Bone marrow (tissue), 2 donors: ENCODE results near the gene FOXP2.
"Not testable (repeated sequence)": the region's sequence is repeated elsewhere in the genome, so short reads cannot be mapped to it uniquely, and the experiment has no call there.

Source experiments
- DNase-seq, 2 donors: peaks; one replicate each; lab custom pipeline; 2025; lab: John Stamatoyannopoulos, UW

The FOXP2 gene

GRCh38 chr7:114414156-114415063, at the start of gene FOXP2:
FOXP2 (plus strand) TSS chr7:114414815; CDS start chr7:114426512, 11,697 bp downstream.
- no peak for DNase-seq

- DNase-seq = no peak
These were observed 48.8 kb upstream of the FOXP2 start for GRCh38 chr7:114365791-114366190.

DNA sequence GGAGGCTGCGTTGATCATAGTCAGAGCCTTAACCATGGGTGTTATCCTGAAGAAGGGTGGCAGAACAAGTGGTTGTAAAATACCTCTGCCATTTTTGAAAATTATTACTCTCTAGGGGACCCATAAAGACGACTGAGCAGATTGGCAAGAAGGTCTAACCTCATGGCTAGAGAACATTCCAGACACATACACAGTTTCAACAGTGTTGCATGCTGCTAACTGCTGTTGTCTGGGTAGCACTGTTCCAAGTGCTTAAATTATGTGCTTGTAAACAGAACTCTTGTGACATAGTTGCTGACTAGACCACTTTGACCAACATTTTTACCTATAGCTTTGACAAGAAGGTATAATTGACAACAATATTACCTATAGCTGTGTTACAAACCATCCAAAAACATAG, 46.1 kb upstream of the FOXP2 start:
- no peak for DNase-seq

- no peak for DNase-seq
These were observed 45.3 kb upstream of the FOXP2 start for GRCh38 chr7:114369294-114369693.

DNA sequence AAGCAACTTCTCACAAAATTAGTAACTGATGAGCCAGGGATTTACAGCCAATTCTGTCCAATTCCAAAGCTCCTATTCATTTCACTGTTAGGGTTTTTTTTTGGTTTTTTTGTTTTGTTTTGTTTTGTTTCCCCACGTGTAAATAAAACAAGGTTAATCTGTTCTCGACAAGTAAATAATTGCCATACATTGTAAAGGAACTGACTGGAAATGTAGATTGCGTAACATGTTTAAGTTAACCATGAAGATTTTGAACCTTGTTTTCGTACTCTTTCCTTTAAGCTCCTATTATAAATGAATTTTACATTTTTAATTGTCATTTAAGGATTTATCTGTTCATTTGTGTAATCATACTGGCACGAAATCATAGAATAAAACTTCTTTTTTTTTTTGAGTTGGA, 42.0 kb upstream of the FOXP2 start:
- no peak for DNase-seq

DNA sequence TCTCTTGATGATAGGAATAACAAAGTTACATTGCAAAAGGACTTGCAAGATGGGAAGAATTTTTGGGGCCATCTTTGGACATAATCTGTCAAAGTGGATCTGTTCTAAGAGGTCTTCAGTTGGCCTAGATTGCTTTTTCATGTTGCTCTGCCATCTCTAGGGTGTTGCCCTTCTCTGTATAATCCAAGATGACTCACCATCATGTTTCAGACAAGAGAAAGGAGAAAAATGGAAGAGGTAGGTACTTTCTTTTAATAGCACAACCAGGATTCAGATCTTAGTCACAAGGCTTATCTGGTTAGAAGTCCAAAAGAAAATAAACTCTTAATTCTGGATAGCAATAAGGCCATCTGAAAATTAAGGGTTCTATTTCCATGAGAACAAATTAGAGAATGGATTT, 38.7 kb upstream of the FOXP2 start:
- DNase-seq = no peak

- DNase-seq = not testable (repeated sequence)
These were observed 30.7 kb upstream of the FOXP2 start for GRCh38 chr7:114383946-114384345.

DNA sequence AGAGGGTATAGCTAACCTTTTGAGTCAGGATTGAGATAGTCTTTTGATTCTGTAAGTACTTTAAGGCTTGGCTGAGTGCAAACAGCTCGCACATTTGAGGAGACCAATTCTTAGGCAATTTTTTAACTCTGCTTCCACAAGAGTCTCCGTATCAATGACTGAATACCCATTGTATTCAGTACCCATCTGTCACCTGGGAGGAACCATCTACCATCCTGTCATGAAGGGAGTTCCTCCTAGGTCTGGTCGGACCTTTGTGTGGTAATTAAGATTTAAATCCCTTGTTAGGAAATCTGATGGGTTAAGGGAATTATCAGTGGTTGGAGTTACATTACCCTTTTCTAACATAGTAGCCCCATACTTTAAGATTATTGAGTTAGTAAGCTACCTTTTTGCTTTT, 30.3 kb upstream of the FOXP2 start:
- DNase-seq = not testable (repeated sequence)

DNA sequence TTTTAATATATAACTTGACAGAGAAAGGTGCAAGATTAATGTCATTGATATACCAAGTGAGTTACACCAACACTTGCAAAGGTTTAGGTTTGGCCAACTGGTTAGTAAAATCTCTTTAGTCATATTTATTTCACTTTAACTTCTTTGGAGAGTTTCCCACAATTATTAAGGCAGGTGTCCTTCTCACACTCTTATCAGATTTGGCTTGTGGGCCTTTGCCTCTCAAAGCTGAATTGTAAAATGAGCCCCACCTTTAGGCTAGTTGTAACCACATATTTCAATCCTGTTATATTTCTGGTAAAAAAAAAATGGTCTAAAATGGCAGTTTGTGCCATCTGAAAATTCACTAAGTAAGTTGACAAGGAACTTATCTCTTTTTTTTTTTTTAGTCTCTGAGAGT, 26.6 kb upstream of the FOXP2 start:
- no peak for DNase-seq

GRCh38 chr7:114392686-114393085, 21.9 kb upstream of the FOXP2 start:
- no peak for DNase-seq

- no peak for DNase-seq
These were observed 11.6 kb upstream of the FOXP2 start for GRCh38 chr7:114402876-114403635.

- no peak for DNase-seq
These were observed 9.2 kb upstream of the FOXP2 start for GRCh38 chr7:114405427-114405826.

DNA sequence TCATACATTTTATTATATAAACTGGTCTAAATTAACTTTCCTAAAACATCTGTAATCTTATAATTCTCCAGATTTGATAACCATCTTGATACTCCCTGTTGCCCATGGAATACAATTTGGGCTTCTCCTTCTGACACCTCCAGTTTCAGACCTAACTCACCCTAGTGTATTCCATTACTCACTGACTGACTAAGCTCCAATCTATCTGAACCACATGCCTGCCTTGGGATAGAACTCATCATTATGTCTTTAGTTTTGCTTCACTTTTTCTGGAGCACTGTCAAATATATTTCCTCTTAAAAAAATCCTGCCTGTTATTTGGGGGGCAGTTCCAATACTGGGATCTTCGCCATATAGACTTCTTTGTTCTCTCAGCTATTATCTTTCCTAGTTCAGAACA, 4.9 kb upstream of the FOXP2 start:
- no peak for DNase-seq

DNA sequence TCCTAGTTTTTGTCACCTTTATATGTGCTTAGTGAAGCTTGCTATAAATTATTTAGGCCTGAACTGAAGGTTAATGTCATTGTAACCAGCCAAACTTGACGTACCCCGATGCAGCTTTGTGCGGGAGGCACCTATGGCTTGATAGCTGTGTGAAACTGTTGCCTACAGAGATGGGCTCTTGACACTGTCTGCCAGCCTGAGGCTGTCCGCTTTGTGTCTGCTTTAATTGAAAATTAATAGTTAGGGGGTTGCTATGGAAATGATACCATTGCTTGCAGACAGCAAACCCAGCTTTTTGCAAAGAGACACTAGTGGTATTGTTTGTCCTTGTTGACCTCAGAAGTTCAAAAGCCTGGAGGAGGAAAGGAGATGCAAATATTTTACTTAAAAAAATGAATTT, 2.1 kb upstream of the FOXP2 start:
- DNase-seq = no peak

DNA sequence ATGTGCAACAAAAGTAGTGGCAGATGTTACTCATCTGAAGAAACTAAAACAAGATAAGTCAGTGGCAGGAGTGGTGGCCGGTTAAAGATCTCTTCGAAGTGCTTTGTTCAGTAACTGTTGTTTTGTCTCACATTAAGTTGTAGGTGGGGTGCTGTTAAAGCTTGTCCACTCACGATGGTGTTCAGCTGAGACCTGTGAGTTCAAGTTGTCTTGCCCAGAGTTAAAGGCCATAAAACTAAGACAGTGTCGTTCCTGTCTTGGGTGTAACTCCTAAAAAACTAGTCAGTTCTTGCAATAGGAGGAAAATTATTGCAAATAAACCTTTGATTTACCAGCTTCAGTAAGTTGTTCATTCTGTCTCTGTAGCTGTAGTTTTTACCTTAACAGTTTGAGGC, 857 bp upstream of the FOXP2 start:
- DNase-seq = no peak

DNA sequence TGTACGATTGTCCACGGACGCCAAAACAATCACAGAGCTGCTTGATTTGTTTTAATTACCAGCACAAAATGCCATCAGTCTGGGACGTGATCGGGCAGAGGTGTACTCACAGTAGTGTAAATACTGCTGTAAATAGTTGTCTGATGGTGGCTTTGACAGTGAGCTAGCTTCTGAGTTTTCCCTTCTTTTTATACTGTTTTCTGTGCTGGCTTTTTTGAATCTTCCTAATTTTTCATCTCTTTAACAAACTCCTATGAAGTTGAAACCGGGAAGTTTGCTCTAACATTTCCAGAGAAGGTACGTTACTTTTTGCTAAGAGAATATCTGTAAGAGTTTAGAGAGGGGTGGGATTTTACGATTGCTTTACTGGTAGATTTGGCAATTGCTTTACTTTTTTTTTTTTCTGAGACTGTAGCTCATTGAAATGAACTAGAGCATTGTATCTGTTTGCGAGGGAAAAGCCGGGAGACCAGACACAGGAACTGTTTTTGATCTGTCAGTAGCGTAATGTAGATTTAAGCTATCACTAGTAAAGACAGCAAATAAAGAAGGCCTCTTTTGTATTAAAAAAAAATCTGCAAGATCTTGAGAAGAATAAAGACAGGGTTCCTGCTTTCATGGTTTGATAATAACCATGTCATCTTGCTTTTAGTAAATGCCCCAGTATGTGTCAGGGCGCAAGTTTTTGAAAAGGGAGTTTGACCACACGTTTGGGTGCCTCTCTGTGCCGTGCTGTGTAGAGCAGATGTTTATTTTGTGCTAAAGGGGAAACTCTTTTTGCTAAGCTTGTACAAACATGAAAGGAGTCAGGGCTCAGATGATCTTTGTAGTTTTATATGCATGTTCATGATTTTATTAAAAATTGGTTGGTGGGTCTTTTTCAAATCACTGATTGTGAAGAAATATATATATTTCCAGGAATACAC, 712 bp downstream of the FOXP2 start:
- no peak for DNase-seq

GRCh38 chr7:114416129-114416990, 1.7 kb downstream of the FOXP2 start:
- no peak for DNase-seq

DNA sequence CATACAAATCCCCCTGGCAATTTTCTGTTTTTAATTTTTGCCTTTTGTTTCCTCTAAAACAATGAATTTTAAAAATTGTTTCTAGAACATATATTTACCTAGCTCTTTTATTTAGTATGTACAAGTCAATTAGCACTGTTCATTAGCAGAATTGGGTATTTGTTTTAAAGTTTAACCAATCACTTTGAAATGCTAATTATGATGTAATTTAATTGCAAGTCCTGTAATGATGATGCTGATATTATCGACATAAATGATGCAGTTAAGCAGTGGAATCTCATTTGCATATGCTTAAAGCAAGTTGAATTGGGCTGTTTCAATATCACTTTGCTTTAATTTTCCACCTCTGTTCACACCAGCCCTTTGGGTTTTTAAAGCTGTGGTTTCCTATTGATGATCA, 2.7 kb downstream of the FOXP2 start:
- no peak for DNase-seq

DNA sequence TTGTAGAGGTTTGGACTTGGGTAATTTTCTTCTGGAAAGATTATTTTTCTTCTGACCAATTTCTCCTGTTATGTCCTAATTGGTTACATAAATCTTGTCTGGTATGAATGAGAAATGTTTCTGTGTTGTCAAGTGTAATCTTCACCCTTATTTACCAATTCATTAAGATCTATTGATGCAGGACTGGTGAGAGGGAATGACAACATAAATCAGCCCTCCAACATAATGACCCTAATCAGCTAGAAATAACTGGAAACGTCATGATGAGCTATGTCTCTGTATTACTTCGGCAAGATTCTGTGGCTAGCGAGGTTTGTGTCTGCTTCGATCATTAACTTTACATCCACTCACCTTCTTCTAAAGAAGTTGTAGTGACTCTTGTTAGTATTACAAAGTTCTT, 3.5 kb downstream of the FOXP2 start:
- no peak for DNase-seq

- DNase-seq = no peak
These were observed 5.0 kb downstream of the FOXP2 start for GRCh38 chr7:114419441-114420272.
